PC-3 (cell line): ENCODE measurements around the gene AKAP13.

Source experiments
- EZH2 ChIP-seq: fragments of 300-600 bp; sonication (generic); IDR thresholded peaks from one replicate; pipeline ENCODE4 v1.6.1; 2017; ENCODE audit warnings: antibody characterized with exemption, mild to moderate bottlenecking, low read length; ENCODE audit not compliant: unreplicated experiment
- TF ChIP-seq, protein P1 (sequence below): fragments of 300-600 bp; sonication (generic); conservative IDR thresholded peaks from 2 replicates; pipeline ENCODE4 v1.5.1; 2017; ENCODE audit warnings: antibody characterized with exemption, low read depth, mild to moderate bottlenecking, low read length

DNA sequence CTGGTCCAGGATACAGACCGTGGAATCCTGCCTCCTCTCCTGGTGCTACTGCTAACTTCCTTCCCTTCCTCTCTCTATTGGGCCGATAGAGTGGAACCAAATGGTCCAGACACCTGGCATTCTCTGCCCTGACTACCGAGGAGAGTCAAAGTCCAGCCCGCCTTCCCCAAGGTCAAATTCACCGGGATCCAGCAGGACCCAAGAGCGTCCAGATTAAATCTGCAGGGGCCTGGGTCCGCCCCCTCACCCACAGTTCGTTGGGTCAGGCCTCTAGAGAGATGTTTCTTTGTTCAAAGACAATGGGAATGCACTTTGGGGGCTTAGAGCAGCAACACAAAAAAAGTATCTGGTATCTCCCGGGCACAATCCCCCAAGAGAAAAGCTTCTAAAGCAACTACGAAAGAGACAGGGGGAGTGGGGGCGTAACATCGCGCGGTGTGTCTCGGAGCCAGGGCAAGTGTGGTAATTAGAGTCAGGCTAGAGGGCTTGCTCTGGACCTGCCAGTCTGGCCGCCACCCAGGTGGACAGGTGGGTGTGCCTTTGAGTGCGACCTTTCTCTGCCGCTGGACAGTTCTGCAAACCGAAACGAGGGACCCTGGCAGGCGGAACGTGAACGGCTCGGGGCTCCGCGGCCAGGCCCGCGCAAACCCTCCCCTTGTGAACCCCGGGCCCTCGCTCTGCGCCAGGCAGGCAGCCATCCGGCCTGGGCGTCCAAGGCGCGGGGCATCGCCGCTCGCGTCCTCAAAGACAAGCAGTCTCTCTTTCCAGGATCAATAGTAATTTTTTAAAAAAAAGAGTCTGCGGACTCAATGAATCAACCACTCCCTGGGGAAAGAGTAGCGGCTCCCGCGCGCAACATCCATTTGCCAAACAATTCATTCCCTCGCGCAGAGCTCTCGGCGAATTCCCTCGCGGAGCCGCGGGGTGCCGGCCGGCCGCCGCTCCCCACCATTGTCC is 413.5 kb downstream of the AKAP13 start:
- no peak for TF ChIP-seq EZH2
- TF ChIP-seq, protein P1, sequence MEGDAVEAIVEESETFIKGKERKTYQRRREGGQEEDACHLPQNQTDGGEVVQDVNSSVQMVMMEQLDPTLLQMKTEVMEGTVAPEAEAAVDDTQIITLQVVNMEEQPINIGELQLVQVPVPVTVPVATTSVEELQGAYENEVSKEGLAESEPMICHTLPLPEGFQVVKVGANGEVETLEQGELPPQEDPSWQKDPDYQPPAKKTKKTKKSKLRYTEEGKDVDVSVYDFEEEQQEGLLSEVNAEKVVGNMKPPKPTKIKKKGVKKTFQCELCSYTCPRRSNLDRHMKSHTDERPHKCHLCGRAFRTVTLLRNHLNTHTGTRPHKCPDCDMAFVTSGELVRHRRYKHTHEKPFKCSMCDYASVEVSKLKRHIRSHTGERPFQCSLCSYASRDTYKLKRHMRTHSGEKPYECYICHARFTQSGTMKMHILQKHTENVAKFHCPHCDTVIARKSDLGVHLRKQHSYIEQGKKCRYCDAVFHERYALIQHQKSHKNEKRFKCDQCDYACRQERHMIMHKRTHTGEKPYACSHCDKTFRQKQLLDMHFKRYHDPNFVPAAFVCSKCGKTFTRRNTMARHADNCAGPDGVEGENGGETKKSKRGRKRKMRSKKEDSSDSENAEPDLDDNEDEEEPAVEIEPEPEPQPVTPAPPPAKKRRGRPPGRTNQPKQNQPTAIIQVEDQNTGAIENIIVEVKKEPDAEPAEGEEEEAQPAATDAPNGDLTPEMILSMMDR, result no peak
